Gastrocnemius medialis (tissue), 4 donors: ENCODE data around the gene CGGBP1. TPM values are rescaled to one million over a fixed set of nuclear protein-coding genes. Genes with fewer than 3 reads are reported as not detected.

Source experiments
- ATAC-seq, 2 donors: fragments of 150-250 bp; one replicate each; pipeline ENCODE4 v1.9.1; 2016
- DNase-seq, 2 donors: peaks; one replicate each; pipeline ENCODE4 v3.0.0-alpha.2; 2019
- H3K27ac ChIP-seq, 4 donors: fragments of 200-600 bp; sonication (generic); 1 replicate in 1 of 4; 2 replicates in 3 of 4; pipeline ENCODE4 v1.5.1; 2016 to 2018; ENCODE audit warnings: mild to moderate bottlenecking in 2 of 4, moderate library complexity in 1 of 4
- H3K27me3 ChIP-seq, 3 donors: fragments of 200-600 bp; sonication (generic) in 2 of 3; 1 replicate in 1 of 3; 2 replicates in 2 of 3; pipeline versions ENCODE4 v1.5.1 to v1.6.0; 2016 to 2019; ENCODE audit warnings: mild to moderate bottlenecking in 1 of 3, moderate library complexity in 1 of 3
- H3K36me3 ChIP-seq, 2 donors: fragments of 200-600 bp; sonication (generic) in 1 of 2; one replicate each; pipeline ENCODE4 v1.5.1; 2017 to 2018
- H3K4me1 ChIP-seq, 2 donors: fragments of 200-600 bp; sonication (generic) in 1 of 2; one replicate each; pipeline ENCODE4 v1.5.1; 2016 to 2017; ENCODE audit warnings: mild to moderate bottlenecking in 2 of 2
- H3K4me3 ChIP-seq, 4 donors: fragments of 200-600 bp; sonication (generic) in 3 of 4; 1 replicate in 1 of 4; 2 replicates in 3 of 4; pipeline ENCODE4 v1.5.1; 2016 to 2019; ENCODE audit warnings: mild to moderate bottlenecking in 2 of 4
- H3K9me3 ChIP-seq, 3 donors: fragments of 200-600 bp; sonication (generic) in 2 of 3; 1 replicate in 1 of 3; 2 replicates in 2 of 3; pipeline ENCODE4 v1.5.1; 2016 to 2019
- CTCF ChIP-seq, 5 experiments: fragments of 450-650 bp in 3 of 5; fragments of 200-600 bp in 2 of 5; sonication (generic) in 2 of 5; IDR thresholded peaks in 4 of 5; conservative IDR thresholded peaks in 1 of 5; 1 replicate in 4 of 5; 2 replicates in 1 of 5; pipeline ENCODE4 v1.5.1; 2016 to 2019; ENCODE audit warnings: antibody characterized with exemption in 5 of 5, mild to moderate bottlenecking in 3 of 5, moderate library complexity in 3 of 5
- POLR2A ChIP-seq, 2 donors: fragments of 450-650 bp; IDR thresholded peaks; one replicate each; pipeline ENCODE4 v1.6.1; 2017; ENCODE audit warnings: antibody characterized with exemption in 2 of 2, mild to moderate bottlenecking in 2 of 2, moderate library complexity in 2 of 2
- in situ Hi-C, 4 donors: fragments of 200-750 bp; cut with MboI; loops; one replicate each; pipeline versions ENCODE4 v1.15.0 to v1.8.0; 2017; ENCODE audit warnings: low sequenced_read_pairs in 4 of 4
- intact Hi-C: fragments of 100-400 bp; cut with DNase I; formaldehyde crosslinking; loops from one replicate; pipeline ENCODE4 v1.15.1; 2023; ENCODE audit warnings: low total_unique reads
- total RNA-seq, 4 donors: library from RNA; depleted of rRNA; stranded (reverse); fragments of >200 nt; gene quantifications; one replicate each; pipeline versions ENCODE4 v1.1.0 to v1.2.3, GENCODE V29; 2016

The CGGBP1 gene
- total RNA-seq, 4 donors from 2014 or later, result 25.9 to 47.3 (median 41.7) TPM

GRCh38 chr3:88034491-88035275 is 24.1 kb downstream of the CGGBP1 start:
- ATAC-seq, result no peak
- Histone ChIP-seq H3K4me3 (no peak overlapping the region), H3K36me3 (no peaks in the 10 kb centered on the region), H3K4me1 (peaks cover 4 to 20% of the 10 kb centered on the region in 2 donors), H3K27ac (no peak overlapping the region), H3K27me3 (no peaks in the 10 kb centered on the region), H3K9me3 (no peaks in the 10 kb centered on the region)
- intact Hi-C loops (no loop called here), in situ Hi-C loops (no loop called here)
- no peak for DNase-seq
- TF ChIP-seq POLR2A (IDR thresholded peaks at IDR 0.05), result no peak
- TF ChIP-seq CTCF (IDR thresholded peaks at IDR 0.05 in 4 of 5, conservative IDR thresholded peaks at IDR 0.05 in 1 of 5), result no peak

GRCh38 chr3:88033808-88034207 is 25.0 kb downstream of the CGGBP1 start:
- Histone ChIP-seq H3K27ac (no peak overlapping the region), H3K36me3 (no peaks in the 10 kb centered on the region), H3K9me3 (no peaks in the 10 kb centered on the region), H3K4me1 (peaks cover 4 to 20% of the 10 kb centered on the region in 2 donors), H3K27me3 (no peaks in the 10 kb centered on the region), H3K4me3 (no peak overlapping the region)
- TF ChIP-seq POLR2A (IDR thresholded peaks at IDR 0.05) (no peak), CTCF (IDR thresholded peaks at IDR 0.05 in 4 of 5, conservative IDR thresholded peaks at IDR 0.05 in 1 of 5) (no peak)
- in situ Hi-C loops (no loop called here), intact Hi-C loops (no loop called here)
- DNase-seq (no peak), ATAC-seq (no peak)

- intact Hi-C loops, result no loop called here
- Histone ChIP-seq H3K9me3 (no peaks in the 10 kb centered on the region), H3K4me1 (peaks cover 4 to 20% of the 10 kb centered on the region in 2 donors), H3K36me3 (no peaks in the 10 kb centered on the region), H3K27ac (no peak overlapping the region), H3K27me3 (no peaks in the 10 kb centered on the region), H3K4me3 (no peak overlapping the region)
- TF ChIP-seq CTCF (IDR thresholded peaks at IDR 0.05 in 4 of 5, conservative IDR thresholded peaks at IDR 0.05 in 1 of 5) (no peak), POLR2A (IDR thresholded peaks at IDR 0.05) (no peak)
- no peak for DNase-seq
- in situ Hi-C loops, result no loop called here
- ATAC-seq, result no peak
Measured at GRCh38 chr3:88033079-88033478, 25.7 kb downstream of the CGGBP1 start.

GRCh38 chr3:88032245-88032644 is 26.6 kb downstream of the CGGBP1 start:
- Histone ChIP-seq H3K4me3 (peak overlapping the region; percentile 33 to 55 (median 48)), H3K9me3 (no peaks in the 10 kb centered on the region), H3K27ac (peak overlapping the region; percentile 19 to 49 (median 46)), H3K27me3 (no peaks in the 10 kb centered on the region), H3K36me3 (no peaks in the 10 kb centered on the region), H3K4me1 (peaks cover 4 to 20% of the 10 kb centered on the region in 2 donors)
- in situ Hi-C loops (no loop called here), intact Hi-C loops (no loop called here)
- ATAC-seq (peak in 1 of 2 donors; percentile 22), DNase-seq (no peak)
- TF ChIP-seq CTCF (IDR thresholded peaks at IDR 0.05 in 4 of 5, conservative IDR thresholded peaks at IDR 0.05 in 1 of 5), result no peak
- TF ChIP-seq POLR2A (IDR thresholded peaks at IDR 0.05), result no peak
